Right lobe of liver (tissue), 4 donors: Measurements from ENCODE around the gene PGBD5.

Experiments
- POLR2A ChIP-seq: fragments of 450-650 bp; IDR thresholded peaks from one replicate; pipeline ENCODE4 v1.6.1; 2017; ENCODE audit warnings: antibody characterized with exemption, mild to moderate bottlenecking
- TF ChIP-seq, protein P1 (sequence below), 4 donors: fragments of 200-600 bp in 3 of 4; fragments of 450-650 bp in 1 of 4; IDR thresholded peaks; one replicate each; pipeline versions ENCODE4 v1.5.1 to v1.8.0; 2016 to 2022; ENCODE audit warnings: antibody characterized with exemption in 4 of 4, mild to moderate bottlenecking in 2 of 4
- donor health status: DM: no; HTN: no; CAD: no.
- donor health status: DM: no; HTN: no; CAD: no.
- donor health status: DM: no; HTN: yes; CAD: no.

DNA sequence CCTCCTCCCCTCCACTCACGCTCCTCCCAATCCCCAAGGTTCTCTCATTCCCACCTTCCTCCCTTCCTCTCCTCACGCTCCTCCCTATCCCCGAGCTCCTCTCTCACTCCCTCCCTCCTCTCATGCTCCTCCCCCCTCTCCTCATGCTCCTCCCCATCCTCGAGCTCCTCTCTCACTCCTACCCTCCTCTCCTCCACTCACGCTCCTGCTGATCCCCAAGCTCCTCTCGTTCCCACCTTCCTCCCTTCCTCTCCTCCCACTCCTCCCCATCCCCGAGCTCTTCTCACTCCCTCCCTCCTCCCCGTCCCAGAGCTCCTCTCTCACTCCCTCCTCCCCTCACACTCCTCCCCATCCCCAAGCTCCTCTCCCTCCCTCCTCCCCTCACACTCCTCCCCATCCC lies 31.4 kb downstream of the PGBD5 start:
- TF ChIP-seq, protein P1, sequence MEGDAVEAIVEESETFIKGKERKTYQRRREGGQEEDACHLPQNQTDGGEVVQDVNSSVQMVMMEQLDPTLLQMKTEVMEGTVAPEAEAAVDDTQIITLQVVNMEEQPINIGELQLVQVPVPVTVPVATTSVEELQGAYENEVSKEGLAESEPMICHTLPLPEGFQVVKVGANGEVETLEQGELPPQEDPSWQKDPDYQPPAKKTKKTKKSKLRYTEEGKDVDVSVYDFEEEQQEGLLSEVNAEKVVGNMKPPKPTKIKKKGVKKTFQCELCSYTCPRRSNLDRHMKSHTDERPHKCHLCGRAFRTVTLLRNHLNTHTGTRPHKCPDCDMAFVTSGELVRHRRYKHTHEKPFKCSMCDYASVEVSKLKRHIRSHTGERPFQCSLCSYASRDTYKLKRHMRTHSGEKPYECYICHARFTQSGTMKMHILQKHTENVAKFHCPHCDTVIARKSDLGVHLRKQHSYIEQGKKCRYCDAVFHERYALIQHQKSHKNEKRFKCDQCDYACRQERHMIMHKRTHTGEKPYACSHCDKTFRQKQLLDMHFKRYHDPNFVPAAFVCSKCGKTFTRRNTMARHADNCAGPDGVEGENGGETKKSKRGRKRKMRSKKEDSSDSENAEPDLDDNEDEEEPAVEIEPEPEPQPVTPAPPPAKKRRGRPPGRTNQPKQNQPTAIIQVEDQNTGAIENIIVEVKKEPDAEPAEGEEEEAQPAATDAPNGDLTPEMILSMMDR (IDR thresholded peaks at IDR 0.05): no peak
- no peak for TF ChIP-seq POLR2A
